ENCODE measurements around the gene SSR4.

DNA sequence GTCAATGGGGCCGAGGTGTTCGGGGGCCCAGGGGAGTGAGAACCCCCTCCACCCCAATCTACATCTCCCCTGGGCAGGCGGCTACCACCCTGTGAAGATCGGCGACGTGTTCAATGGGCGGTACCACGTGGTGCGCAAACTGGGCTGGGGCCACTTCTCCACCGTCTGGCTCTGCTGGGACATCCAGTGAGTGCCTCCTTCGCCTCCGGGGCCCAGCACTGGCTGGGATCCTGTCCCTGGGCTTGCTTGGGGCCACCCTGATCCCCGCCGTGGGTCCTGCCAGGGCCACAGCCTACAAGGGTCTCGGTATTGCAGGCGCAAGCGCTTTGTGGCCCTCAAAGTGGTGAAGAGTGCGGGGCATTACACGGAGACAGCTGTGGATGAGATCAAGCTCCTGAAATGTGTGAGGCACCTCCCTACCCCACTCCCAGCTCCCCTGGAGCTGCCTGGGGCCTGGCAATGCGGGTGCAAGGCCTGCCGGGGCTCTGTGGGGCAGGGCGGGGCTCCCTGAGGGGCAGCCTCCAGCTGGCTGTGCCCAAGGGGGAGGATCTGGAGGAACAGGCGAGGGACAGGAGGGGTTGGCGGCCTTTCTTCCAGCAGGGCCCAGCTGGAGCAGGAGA, 12.9 kb upstream of the SSR4 start:
- TF ChIP-seq, protein P1, sequence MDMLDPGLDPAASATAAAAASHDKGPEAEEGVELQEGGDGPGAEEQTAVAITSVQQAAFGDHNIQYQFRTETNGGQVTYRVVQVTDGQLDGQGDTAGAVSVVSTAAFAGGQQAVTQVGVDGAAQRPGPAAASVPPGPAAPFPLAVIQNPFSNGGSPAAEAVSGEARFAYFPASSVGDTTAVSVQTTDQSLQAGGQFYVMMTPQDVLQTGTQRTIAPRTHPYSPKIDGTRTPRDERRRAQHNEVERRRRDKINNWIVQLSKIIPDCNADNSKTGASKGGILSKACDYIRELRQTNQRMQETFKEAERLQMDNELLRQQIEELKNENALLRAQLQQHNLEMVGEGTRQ (CRISPR knock-in tag; IDR thresholded peaks at IDR 0.05): no peak
- no peak for TF ChIP-seq ETV6 (CRISPR knock-in tag; IDR thresholded peaks at IDR 0.05)
- TF ChIP-seq, protein P2, sequence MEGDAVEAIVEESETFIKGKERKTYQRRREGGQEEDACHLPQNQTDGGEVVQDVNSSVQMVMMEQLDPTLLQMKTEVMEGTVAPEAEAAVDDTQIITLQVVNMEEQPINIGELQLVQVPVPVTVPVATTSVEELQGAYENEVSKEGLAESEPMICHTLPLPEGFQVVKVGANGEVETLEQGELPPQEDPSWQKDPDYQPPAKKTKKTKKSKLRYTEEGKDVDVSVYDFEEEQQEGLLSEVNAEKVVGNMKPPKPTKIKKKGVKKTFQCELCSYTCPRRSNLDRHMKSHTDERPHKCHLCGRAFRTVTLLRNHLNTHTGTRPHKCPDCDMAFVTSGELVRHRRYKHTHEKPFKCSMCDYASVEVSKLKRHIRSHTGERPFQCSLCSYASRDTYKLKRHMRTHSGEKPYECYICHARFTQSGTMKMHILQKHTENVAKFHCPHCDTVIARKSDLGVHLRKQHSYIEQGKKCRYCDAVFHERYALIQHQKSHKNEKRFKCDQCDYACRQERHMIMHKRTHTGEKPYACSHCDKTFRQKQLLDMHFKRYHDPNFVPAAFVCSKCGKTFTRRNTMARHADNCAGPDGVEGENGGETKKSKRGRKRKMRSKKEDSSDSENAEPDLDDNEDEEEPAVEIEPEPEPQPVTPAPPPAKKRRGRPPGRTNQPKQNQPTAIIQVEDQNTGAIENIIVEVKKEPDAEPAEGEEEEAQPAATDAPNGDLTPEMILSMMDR (IDR thresholded peaks at IDR 0.05): no peak
- no peak for TF ChIP-seq NFYB (CRISPR knock-in tag; conservative IDR thresholded peaks at IDR 0.05; ENCODE audit: low read depth)
- no peak for TF ChIP-seq CREM (CRISPR knock-in tag; IDR thresholded peaks at IDR 0.05)
- TF ChIP-seq, protein P3, sequence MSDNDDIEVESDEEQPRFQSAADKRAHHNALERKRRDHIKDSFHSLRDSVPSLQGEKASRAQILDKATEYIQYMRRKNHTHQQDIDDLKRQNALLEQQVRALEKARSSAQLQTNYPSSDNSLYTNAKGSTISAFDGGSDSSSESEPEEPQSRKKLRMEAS (CRISPR knock-in tag; IDR thresholded peaks at IDR 0.05): no peak

All from WTC11 (cell line).